Brain microvascular endothelial cell (primary cell): ENCODE measurements around the gene PREP.

Source experiments
- DNase-seq: peaks from one replicate; pipeline ENCODE4 v3.0.0-alpha.2; 2020
- H3K27ac ChIP-seq: fragments of 250-450 bp; sonication (Bioruptor Pico); 2 replicates; pipeline ENCODE4 v1.5.1; 2020; ENCODE audit warnings: mild to moderate bottlenecking, moderate library complexity
- H3K27me3 ChIP-seq: fragments of 250-450 bp; sonication (Bioruptor Pico); replicated peaks from 2 replicates; pipeline ENCODE4 v1.5.1; 2020; ENCODE audit warnings: mild to moderate bottlenecking
- H3K36me3 ChIP-seq: fragments of 250-450 bp; sonication (Bioruptor Pico); replicated peaks from 2 replicates; pipeline ENCODE4 v1.5.1; 2020; ENCODE audit warnings: mild to moderate bottlenecking
- H3K4me3 ChIP-seq: 2 replicates; pipeline ENCODE4 v1.5.1; 2011; ENCODE audit warnings: low read depth, mild to moderate bottlenecking, control low read depth, low read length, moderate library complexity
- in situ Hi-C: cut with HindIII; loops from 2 replicates; pipeline ENCODE4 v1.10.0; 2017; ENCODE audit warnings: low sequenced_read_pairs, low pct_ligation_motif_present
- TF ChIP-seq, protein P1 (sequence below): IDR thresholded peaks from 2 replicates; pipeline ENCODE4 v1.5.1; 2011; ENCODE audit warnings: low read depth, mild to moderate bottlenecking, moderate library complexity, low read length, control low read depth, inconsistent platforms; ENCODE audit errors: missing control alignments

Gene PREP

DNA sequence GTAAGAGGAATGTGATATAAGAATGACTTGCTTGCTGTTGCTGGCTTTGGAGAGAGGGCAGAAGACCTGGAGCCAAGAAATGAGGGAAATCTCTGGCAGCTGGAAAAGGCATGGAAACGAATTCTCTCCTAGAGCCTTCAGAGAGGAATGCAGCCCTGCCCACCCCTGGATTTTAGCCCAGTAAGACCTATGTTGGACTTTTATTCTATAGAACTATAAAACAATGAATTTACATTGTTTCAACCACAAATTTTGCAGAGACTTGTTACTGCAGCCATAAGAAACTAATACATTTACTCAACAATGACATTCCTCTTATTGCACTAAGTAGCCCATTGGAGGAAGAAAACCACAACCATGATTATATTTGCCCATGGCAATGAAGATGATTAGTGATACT, 39.5 kb upstream of the PREP start:
- Histone ChIP-seq H3K36me3 (no peaks in the 10 kb centered on the region), H3K4me3 (no peak overlapping the region), H3K27me3 (no peaks in the 10 kb centered on the region), H3K27ac (no peak overlapping the region)
- DNase-seq, result no peak
- in situ Hi-C loops, result no loop called here
- TF ChIP-seq, protein P1, sequence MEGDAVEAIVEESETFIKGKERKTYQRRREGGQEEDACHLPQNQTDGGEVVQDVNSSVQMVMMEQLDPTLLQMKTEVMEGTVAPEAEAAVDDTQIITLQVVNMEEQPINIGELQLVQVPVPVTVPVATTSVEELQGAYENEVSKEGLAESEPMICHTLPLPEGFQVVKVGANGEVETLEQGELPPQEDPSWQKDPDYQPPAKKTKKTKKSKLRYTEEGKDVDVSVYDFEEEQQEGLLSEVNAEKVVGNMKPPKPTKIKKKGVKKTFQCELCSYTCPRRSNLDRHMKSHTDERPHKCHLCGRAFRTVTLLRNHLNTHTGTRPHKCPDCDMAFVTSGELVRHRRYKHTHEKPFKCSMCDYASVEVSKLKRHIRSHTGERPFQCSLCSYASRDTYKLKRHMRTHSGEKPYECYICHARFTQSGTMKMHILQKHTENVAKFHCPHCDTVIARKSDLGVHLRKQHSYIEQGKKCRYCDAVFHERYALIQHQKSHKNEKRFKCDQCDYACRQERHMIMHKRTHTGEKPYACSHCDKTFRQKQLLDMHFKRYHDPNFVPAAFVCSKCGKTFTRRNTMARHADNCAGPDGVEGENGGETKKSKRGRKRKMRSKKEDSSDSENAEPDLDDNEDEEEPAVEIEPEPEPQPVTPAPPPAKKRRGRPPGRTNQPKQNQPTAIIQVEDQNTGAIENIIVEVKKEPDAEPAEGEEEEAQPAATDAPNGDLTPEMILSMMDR, result no peak

DNA sequence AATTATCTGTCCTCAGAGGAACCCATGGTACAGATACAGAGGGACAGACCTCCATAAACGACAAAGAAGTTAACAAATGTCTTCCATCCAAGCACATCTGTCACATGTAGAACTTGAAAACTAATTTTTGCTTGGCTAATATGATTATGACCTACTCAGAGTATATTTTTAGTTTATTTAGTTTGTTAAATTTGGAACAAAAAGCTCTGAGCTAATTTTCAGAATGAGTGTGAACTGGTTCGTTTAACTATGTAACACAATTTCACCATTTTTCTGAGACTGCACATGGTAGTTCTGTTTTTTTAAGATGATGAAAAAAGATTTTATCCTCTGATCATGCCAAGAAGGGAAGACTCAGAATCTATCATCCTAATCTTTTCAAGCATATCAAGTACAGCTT, 34.4 kb upstream of the PREP start:
- H3K36me3 ChIP-seq, result no peaks in the 10 kb centered on the region
- DNase-seq, result no peak
- no peak overlapping the region for H3K27ac ChIP-seq
- in situ Hi-C loops, result no loop called here
- TF ChIP-seq, protein P1, result no peak
- H3K27me3 ChIP-seq, result no peaks in the 10 kb centered on the region
- H3K4me3 ChIP-seq, result no peak overlapping the region

DNA sequence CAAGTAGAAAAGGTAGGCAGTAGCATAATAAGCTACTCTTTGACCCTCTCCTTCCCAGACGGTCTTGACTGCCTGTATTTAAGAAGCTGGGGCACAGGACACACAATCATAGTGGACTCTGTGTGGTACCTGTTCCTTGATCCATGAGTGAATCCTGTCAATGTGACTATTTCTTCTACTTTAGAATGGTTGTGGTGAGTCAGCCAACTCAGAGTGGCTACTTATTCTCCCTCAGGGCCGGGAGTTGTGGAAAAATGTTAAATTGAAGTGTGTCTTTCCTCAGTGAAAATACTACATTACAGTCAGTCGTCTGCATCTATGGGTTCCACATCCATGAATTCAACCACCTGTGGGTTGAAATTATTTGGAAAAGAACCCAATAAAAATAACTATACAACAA, 30.8 kb upstream of the PREP start:
- DNase-seq, result no peak
- Histone ChIP-seq H3K36me3 (no peaks in the 10 kb centered on the region), H3K27me3 (no peaks in the 10 kb centered on the region), H3K4me3 (no peak overlapping the region), H3K27ac (no peak overlapping the region)
- TF ChIP-seq, protein P1, result no peak
- in situ Hi-C loops, result no loop called here

DNA sequence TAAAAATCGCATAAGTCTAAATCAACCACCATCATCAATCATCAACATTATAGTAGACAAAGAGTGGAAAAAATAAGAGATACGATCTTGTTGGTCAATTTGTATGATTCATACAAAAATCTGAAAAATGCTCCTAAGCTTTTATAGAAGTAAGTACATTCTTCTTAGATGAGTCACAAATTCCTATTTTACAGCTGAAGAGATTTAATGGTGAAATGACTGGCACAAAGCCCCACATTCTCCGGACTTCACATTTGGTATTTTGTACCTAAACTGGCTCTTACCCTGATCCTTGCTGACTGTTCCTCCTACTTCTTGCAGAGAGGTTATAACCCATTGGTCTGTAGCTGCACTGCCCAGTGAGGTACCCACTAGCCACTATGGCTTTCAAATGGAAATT, 29.9 kb upstream of the PREP start:
- Histone ChIP-seq H3K27ac (no peak overlapping the region), H3K4me3 (no peak overlapping the region), H3K36me3 (no peaks in the 10 kb centered on the region), H3K27me3 (no peaks in the 10 kb centered on the region)
- in situ Hi-C loops, result no loop called here
- DNase-seq, result peak; percentile 58
- TF ChIP-seq, protein P1, result no peak

DNA sequence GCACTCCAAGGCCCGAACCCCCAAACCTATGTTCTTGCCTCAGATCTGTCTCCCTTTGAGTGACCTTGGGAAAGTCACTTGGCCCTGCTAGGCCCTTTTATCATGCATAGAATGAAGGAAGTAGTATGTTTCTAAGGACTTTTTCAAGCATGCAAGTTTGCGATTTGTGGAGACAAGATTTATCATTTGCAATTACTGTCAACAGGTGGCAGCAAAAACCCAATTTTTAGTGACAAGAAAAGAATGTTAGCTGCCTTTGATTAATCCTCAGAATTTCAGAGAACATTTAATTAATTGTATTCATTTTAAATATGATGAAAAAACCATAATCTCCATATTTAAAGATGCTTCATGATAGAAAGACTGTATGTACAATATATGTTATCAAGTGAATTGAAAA, 28.3 kb upstream of the PREP start:
- no peak overlapping the region for H3K4me3 ChIP-seq
- TF ChIP-seq, protein P1, result peak; percentile 47
- peak; percentile 40 for DNase-seq
- H3K27ac ChIP-seq, result no peak overlapping the region
- H3K36me3 ChIP-seq, result no peaks in the 10 kb centered on the region
- in situ Hi-C loops, result no loop called here
- H3K27me3 ChIP-seq, result no peaks in the 10 kb centered on the region

DNA sequence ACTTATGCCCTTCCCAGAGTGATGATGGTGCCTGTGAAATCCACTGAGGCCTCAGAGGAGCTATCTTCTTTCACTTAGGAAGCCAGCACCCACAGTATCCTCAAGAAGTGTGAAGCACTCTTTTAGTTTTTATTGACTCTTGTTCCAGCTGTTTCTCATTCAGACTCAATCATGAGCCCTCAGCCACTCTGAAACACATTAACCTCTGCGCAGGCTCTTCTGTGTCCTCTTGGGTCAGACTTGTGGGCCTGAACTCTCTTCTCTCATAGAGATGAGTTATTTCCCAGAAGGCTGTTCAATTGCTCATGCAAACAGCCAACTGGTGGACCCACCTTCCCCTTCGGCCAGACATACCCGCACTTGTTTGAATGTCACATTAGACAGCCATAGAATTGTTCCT, 27.8 kb upstream of the PREP start:
- Histone ChIP-seq H3K27ac (no peak overlapping the region), H3K36me3 (no peaks in the 10 kb centered on the region), H3K4me3 (no peak overlapping the region), H3K27me3 (no peaks in the 10 kb centered on the region)
- DNase-seq, result no peak
- in situ Hi-C loops, result no loop called here
- TF ChIP-seq, protein P1, result no peak
